Activated naive CD4-positive, alpha-beta T cell treated with anti-CD3 and anti-CD28 coated beads, Interleukin-2, amount 10 ng/mL, durations not matched to agents 7 days and 5 days (primary cell): Measurements from ENCODE around the gene GRHPR.

Source experiments
- CTCF ChIA-PET: fragments of 350-600 bp; sonication (Branson Sonifier 250); formaldehyde crosslinking; loops from one replicate; lab custom pipeline; 2021; ENCODE audit warnings: antibody characterized with exemption; lab: Charles Lee
- DNase-seq: peaks from one replicate; pipeline ENCODE4 v3.0.0-alpha.2; 2020
- H3K27ac Mint-ChIP-seq: one replicate; pipeline ENCODE4 v1.8.0; 2021; ENCODE audit warnings: mild to moderate bottlenecking, moderate library complexity, mixed read lengths
- H3K27me3 Mint-ChIP-seq: one replicate; pipeline ENCODE4 v1.8.0; 2021; ENCODE audit warnings: mild to moderate bottlenecking, mixed read lengths
- H3K36me3 Mint-ChIP-seq: one replicate; pipeline ENCODE4 v1.8.0; 2021; ENCODE audit warnings: mixed read lengths
- H3K4me1 Mint-ChIP-seq: one replicate; pipeline ENCODE4 v1.8.0; 2021; ENCODE audit warnings: mixed read lengths
- H3K4me3 Mint-ChIP-seq: one replicate; pipeline ENCODE4 v1.8.0; 2021; ENCODE audit warnings: mild to moderate bottlenecking, moderate library complexity, mixed read lengths
- H3K9me3 Mint-ChIP-seq: one replicate; pipeline ENCODE4 v1.8.0; 2021; ENCODE audit warnings: mixed read lengths

The GRHPR gene

GRCh38 chr9:37437621-37438020, 15.1 kb downstream of the GRHPR start:
- CTCF ChIA-PET = no interaction called here
- no peak for DNase-seq
- Mint-ChIP-seq H3K27me3 (no peaks in the 10 kb centered on the region), H3K9me3 (no peaks in the 10 kb centered on the region), H3K27ac (no peak overlapping the region), H3K4me1 (peaks cover 3% of the 10 kb centered on the region), H3K36me3 (peaks cover 55% of the 10 kb centered on the region), H3K4me3 (no peak overlapping the region)

- Mint-ChIP-seq H3K4me1 (no peaks in the 10 kb centered on the region), H3K27ac (no peak overlapping the region), H3K4me3 (no peak overlapping the region), H3K27me3 (no peaks in the 10 kb centered on the region), H3K9me3 (no peaks in the 10 kb centered on the region), H3K36me3 (peaks cover 56% of the 10 kb centered on the region)
- CTCF ChIA-PET = no interaction called here
- DNase-seq = no peak
Observed at GRCh38 chr9:37438359-37438758, 15.9 kb downstream of the GRHPR start.

GRCh38 chr9:37441776-37442370, 19.4 kb downstream of the GRHPR start:
- H3K9me3 Mint-ChIP-seq = no peaks in the 10 kb centered on the region
- H3K36me3 Mint-ChIP-seq = peaks cover 46% of the 10 kb centered on the region
- no peak overlapping the region for H3K4me3 Mint-ChIP-seq
- H3K27ac Mint-ChIP-seq = no peak overlapping the region
- H3K4me1 Mint-ChIP-seq = peaks cover 5% of the 10 kb centered on the region
- CTCF ChIA-PET = no interaction called here
- H3K27me3 Mint-ChIP-seq = no peaks in the 10 kb centered on the region
- DNase-seq = no peak

- H3K36me3 Mint-ChIP-seq = peaks cover 43% of the 10 kb centered on the region
- H3K27ac Mint-ChIP-seq = no peak overlapping the region
- CTCF ChIA-PET = no interaction called here
- H3K4me3 Mint-ChIP-seq = no peak overlapping the region
- peaks cover 6% of the 10 kb centered on the region for H3K4me1 Mint-ChIP-seq
- no peaks in the 10 kb centered on the region for H3K9me3 Mint-ChIP-seq
- no peaks in the 10 kb centered on the region for H3K27me3 Mint-ChIP-seq
- DNase-seq = no peak
Observed at GRCh38 chr9:37442556-37442955, 20.1 kb downstream of the GRHPR start.

- DNase-seq = no peak
- CTCF ChIA-PET = no interaction called here
- no peak overlapping the region for H3K4me3 Mint-ChIP-seq
- no peaks in the 10 kb centered on the region for H3K9me3 Mint-ChIP-seq
- H3K27ac Mint-ChIP-seq = no peak overlapping the region
- H3K27me3 Mint-ChIP-seq = no peaks in the 10 kb centered on the region
- peaks cover 6% of the 10 kb centered on the region for H3K4me1 Mint-ChIP-seq
- peaks cover 35% of the 10 kb centered on the region for H3K36me3 Mint-ChIP-seq
Observed at GRCh38 chr9:37443566-37443965, 21.1 kb downstream of the GRHPR start.

- no peak overlapping the region for H3K4me3 Mint-ChIP-seq
- H3K9me3 Mint-ChIP-seq = no peaks in the 10 kb centered on the region
- DNase-seq = no peak
- H3K4me1 Mint-ChIP-seq = peaks cover 6% of the 10 kb centered on the region
- H3K36me3 Mint-ChIP-seq = peaks cover 28% of the 10 kb centered on the region
- no peaks in the 10 kb centered on the region for H3K27me3 Mint-ChIP-seq
- H3K27ac Mint-ChIP-seq = no peak overlapping the region
- CTCF ChIA-PET = no interaction called here
Observed at GRCh38 chr9:37444890-37445289, 22.4 kb downstream of the GRHPR start.

GRCh38 chr9:37445832-37446231, 23.3 kb downstream of the GRHPR start:
- Mint-ChIP-seq H3K27me3 (no peaks in the 10 kb centered on the region), H3K36me3 (peaks cover 23% of the 10 kb centered on the region), H3K4me1 (peaks cover 6% of the 10 kb centered on the region), H3K27ac (no peak overlapping the region), H3K4me3 (no peak overlapping the region), H3K9me3 (no peaks in the 10 kb centered on the region)
- no peak for DNase-seq
- CTCF ChIA-PET = interaction anchor here (1.5 kb wide), 1 partner anchor 10 kb away, joined by 3 read pairs; no protein-coding TSS in a partner anchor

- H3K4me3 Mint-ChIP-seq = no peak overlapping the region
- no peak for DNase-seq
- H3K36me3 Mint-ChIP-seq = peaks cover 22% of the 10 kb centered on the region
- CTCF ChIA-PET = interaction anchor here (0.6 to 1.5 kb wide), 2 partner anchors 10 to 12 kb away, joined by 3 read pairs; no protein-coding TSS in a partner anchor
- no peak overlapping the region for H3K27ac Mint-ChIP-seq
- no peaks in the 10 kb centered on the region for H3K9me3 Mint-ChIP-seq
- H3K27me3 Mint-ChIP-seq = no peaks in the 10 kb centered on the region
- peaks cover 6% of the 10 kb centered on the region for H3K4me1 Mint-ChIP-seq
Observed at GRCh38 chr9:37446401-37446800, 23.9 kb downstream of the GRHPR start.

- no peak for DNase-seq
- Mint-ChIP-seq H3K36me3 (peaks cover 15% of the 10 kb centered on the region), H3K27ac (no peak overlapping the region), H3K9me3 (no peaks in the 10 kb centered on the region), H3K4me1 (peaks cover 10% of the 10 kb centered on the region), H3K27me3 (no peaks in the 10 kb centered on the region), H3K4me3 (no peak overlapping the region)
- CTCF ChIA-PET = interaction anchor here (1.5 kb wide), 1 partner anchor 11 kb away, joined by 4 read pairs; no protein-coding TSS in a partner anchor
Observed at GRCh38 chr9:37447111-37447510, 24.6 kb downstream of the GRHPR start.

- H3K9me3 Mint-ChIP-seq = no peaks in the 10 kb centered on the region
- H3K36me3 Mint-ChIP-seq = peaks cover 10% of the 10 kb centered on the region
- no peak overlapping the region for H3K27ac Mint-ChIP-seq
- H3K4me3 Mint-ChIP-seq = no peak overlapping the region
- no peaks in the 10 kb centered on the region for H3K27me3 Mint-ChIP-seq
- no peak for DNase-seq
- H3K4me1 Mint-ChIP-seq = peaks cover 10% of the 10 kb centered on the region
- CTCF ChIA-PET = no interaction called here
Observed at GRCh38 chr9:37449862-37450632, 27.6 kb downstream of the GRHPR start.

- H3K27ac Mint-ChIP-seq = no peak overlapping the region
- H3K27me3 Mint-ChIP-seq = no peaks in the 10 kb centered on the region
- no peak overlapping the region for H3K4me3 Mint-ChIP-seq
- H3K4me1 Mint-ChIP-seq = peaks cover 10% of the 10 kb centered on the region
- H3K9me3 Mint-ChIP-seq = no peaks in the 10 kb centered on the region
- CTCF ChIA-PET = no interaction called here
- H3K36me3 Mint-ChIP-seq = peaks cover 6% of the 10 kb centered on the region
- DNase-seq = no peak
Observed at GRCh38 chr9:37451628-37452027, 29.1 kb downstream of the GRHPR start.

GRCh38 chr9:37452611-37453010, 30.1 kb downstream of the GRHPR start:
- CTCF ChIA-PET = no interaction called here

GRCh38 chr9:37453827-37454226, 31.3 kb downstream of the GRHPR start:
- no peak for DNase-seq
- H3K9me3 Mint-ChIP-seq = no peaks in the 10 kb centered on the region
- no peak overlapping the region for H3K4me3 Mint-ChIP-seq
- peaks cover 11% of the 10 kb centered on the region for H3K4me1 Mint-ChIP-seq
- H3K27ac Mint-ChIP-seq = no peak overlapping the region
- H3K36me3 Mint-ChIP-seq = peaks cover 4% of the 10 kb centered on the region
- CTCF ChIA-PET = interaction anchor here (0.5 kb wide), 1 partner anchor 48 kb away, joined by 4 read pairs; no protein-coding TSS in a partner anchor
- no peaks in the 10 kb centered on the region for H3K27me3 Mint-ChIP-seq

More at GRCh38 chr9:37452611-37453010, 30.1 kb downstream of the GRHPR start:
- Mint-ChIP-seq H3K36me3 (peaks cover 4% of the 10 kb centered on the region), H3K27ac (no peak overlapping the region), H3K9me3 (no peaks in the 10 kb centered on the region), H3K27me3 (no peaks in the 10 kb centered on the region), H3K4me1 (peaks cover 11% of the 10 kb centered on the region), H3K4me3 (no peak overlapping the region)
- DNase-seq = no peak

- Mint-ChIP-seq H3K36me3 (peaks cover 4% of the 10 kb centered on the region), H3K4me3 (no peak overlapping the region), H3K27me3 (no peaks in the 10 kb centered on the region), H3K4me1 (peaks cover 11% of the 10 kb centered on the region), H3K9me3 (no peaks in the 10 kb centered on the region), H3K27ac (no peak overlapping the region)
- DNase-seq = no peak
- CTCF ChIA-PET = interaction anchor here (0.5 kb wide), 1 partner anchor 48 kb away, joined by 4 read pairs; no protein-coding TSS in a partner anchor
Observed at GRCh38 chr9:37454238-37454637, 31.7 kb downstream of the GRHPR start.
